GM12864 (cell line): ENCODE results near the gene TRPM7.
"Not testable (repeated sequence)": the region's sequence is repeated elsewhere in the genome, so short reads cannot be mapped to it uniquely, and the experiment has no call there.

Source experiments
- DNase-seq: peaks from one replicate; pipeline ENCODE4 v3.0.0-alpha.2; 2011; ENCODE audit warnings: low read depth
- H3K4me3 ChIP-seq: 2 replicates; pipeline ENCODE4 v1.5.1; 2011; ENCODE audit warnings: mild to moderate bottlenecking, low read depth, low read length, control low read depth
- CTCF ChIP-seq: IDR thresholded peaks from 2 replicates; pipeline ENCODE4 v1.5.1; 2011; ENCODE audit warnings: low read depth, mild to moderate bottlenecking, moderate library complexity, low read length, control low read depth, inconsistent platforms; ENCODE audit errors: missing control alignments

Gene TRPM7

GRCh38 chr15:50707878-50708427 lies 21.4 kb upstream of the TRPM7 start:
- TF ChIP-seq CTCF = no peak
- H3K4me3 ChIP-seq = no peak overlapping the region
- DNase-seq = no peak

- H3K4me3 ChIP-seq = no peak overlapping the region
- no peak for TF ChIP-seq CTCF
- no peak for DNase-seq
Measured at GRCh38 chr15:50702762-50703334, 16.3 kb upstream of the TRPM7 start.

GRCh38 chr15:50698101-50698500 lies 11.5 kb upstream of the TRPM7 start:
- no peak for DNase-seq
- H3K4me3 ChIP-seq = no peak overlapping the region
- TF ChIP-seq CTCF = no peak

GRCh38 chr15:50697109-50697797 lies 10.7 kb upstream of the TRPM7 start:
- no peak overlapping the region for H3K4me3 ChIP-seq
- no peak for DNase-seq
- no peak for TF ChIP-seq CTCF

GRCh38 chr15:50694634-50695165 lies 8.1 kb upstream of the TRPM7 start:
- H3K4me3 ChIP-seq, DNase-seq: not testable (repeated sequence)

- H3K4me3 ChIP-seq = peak overlapping the region; percentile 72
- TF ChIP-seq CTCF = no peak
- no peak for DNase-seq
Measured at GRCh38 chr15:50687302-50687902, 805 bp upstream of the TRPM7 start.

GRCh38 chr15:50685976-50686468 lies 575 bp downstream of the TRPM7 start:
- peak; percentile 33 for DNase-seq
- TF ChIP-seq CTCF = no peak
- peak overlapping the region; percentile 70 for H3K4me3 ChIP-seq
